Endodermal cell (in vitro differentiated cells): ENCODE data around the gene GZMH. TPM values are rescaled to one million over a fixed set of nuclear protein-coding genes. Genes with fewer than 3 reads are reported as not detected.

Experiments
- DNase-seq: peaks from one replicate; pipeline ENCODE4 v3.0.0-alpha.2; 2017
- H3K27ac ChIP-seq: 2 replicates; pipeline ENCODE4 v1.5.1; 2013; ENCODE audit warnings: mild to moderate bottlenecking, low read depth, low read length, moderate library complexity
- H3K27me3 ChIP-seq: 2 replicates; pipeline ENCODE4 v1.6.1; 2013; ENCODE audit warnings: mild to moderate bottlenecking, low read length, moderate library complexity; ENCODE audit not compliant: insufficient read depth, control insufficient read depth, poor library complexity, severe bottlenecking
- H3K36me3 ChIP-seq: 2 replicates; pipeline ENCODE4 v1.7.0; 2013; ENCODE audit warnings: mild to moderate bottlenecking, low read length, moderate library complexity; ENCODE audit not compliant: control insufficient read depth, insufficient read depth
- H3K4me1 ChIP-seq: one replicate; pipeline ENCODE4 v1.7.0; 2013; ENCODE audit warnings: low read length; ENCODE audit not compliant: control insufficient read depth, insufficient read depth
- H3K4me3 ChIP-seq: 2 replicates; pipeline ENCODE4 v1.5.1; 2013; ENCODE audit warnings: mild to moderate bottlenecking, low read length, moderate library complexity
- H3K9ac ChIP-seq: 2 replicates; pipeline ENCODE4 v1.6.1; 2013; ENCODE audit warnings: mild to moderate bottlenecking, low read length, moderate library complexity; ENCODE audit not compliant: poor library complexity, severe bottlenecking; ENCODE audit errors: extremely low read depth
- H3K9me3 ChIP-seq: 2 replicates; pipeline ENCODE4 v1.6.1; 2013; ENCODE audit warnings: mild to moderate bottlenecking, low read length, moderate library complexity; ENCODE audit not compliant: control insufficient read depth
- H3K27ac Mint-ChIP-seq: 2 replicates; pipeline ENCODE4 v1.8.0; 2020; ENCODE audit warnings: mixed read lengths
- H3K27me3 Mint-ChIP-seq: 2 replicates; pipeline ENCODE4 v1.8.0; 2021; ENCODE audit warnings: mild to moderate bottlenecking, mixed read lengths; ENCODE audit not compliant: insufficient read depth
- H3K36me3 Mint-ChIP-seq: 2 replicates; pipeline ENCODE4 v1.8.0; 2020; ENCODE audit warnings: low read depth, mixed read lengths
- H3K4me1 Mint-ChIP-seq: 2 replicates; pipeline ENCODE4 v1.8.0; 2020; ENCODE audit warnings: mixed read lengths
- H3K4me3 Mint-ChIP-seq: 2 replicates; pipeline ENCODE4 v1.8.0; 2020; ENCODE audit warnings: mild to moderate bottlenecking, moderate library complexity, mixed read lengths
- H3K9me3 Mint-ChIP-seq: 2 replicates; pipeline ENCODE4 v1.8.0; 2020; ENCODE audit warnings: mild to moderate bottlenecking, mixed read lengths
- CTCF ChIP-seq: fragments of 200-600 bp; sonication (generic); conservative IDR thresholded peaks from 2 replicates; pipeline ENCODE4 v1.5.0; 2021; ENCODE audit warnings: antibody characterized with exemption, mild to moderate bottlenecking
- WGBS, 2 experiments: methylation state at CpG; one replicate each; pipeline versions ENCODE4 v1.1.5 to v1.1.7; 2013; ENCODE audit warnings: missing lambda C conversion rate in 2 of 2, mixed read lengths in 1 of 2; ENCODE audit not compliant: insufficient coverage in 1 of 2, insufficient read length in 1 of 2; 5-methylcytosine and 5-hydroxymethylcytosine counted together
- total RNA-seq, 2 donors: library from RNA; stranded (reverse); fragmentation: NEBNext Ultra II Directional in 1 of 2; extraction: Animal tissue kit (Norgen Biotek cat#: 25700) in 1 of 2; gene quantifications; 2 replicates in 1 of 2; 3 replicates in 1 of 2; pipeline ENCODE4 v1.2.1, GENCODE V29; 2021

Gene GZMH
- total RNA-seq, 2 donors from 2014 or later = not detected

DNA sequence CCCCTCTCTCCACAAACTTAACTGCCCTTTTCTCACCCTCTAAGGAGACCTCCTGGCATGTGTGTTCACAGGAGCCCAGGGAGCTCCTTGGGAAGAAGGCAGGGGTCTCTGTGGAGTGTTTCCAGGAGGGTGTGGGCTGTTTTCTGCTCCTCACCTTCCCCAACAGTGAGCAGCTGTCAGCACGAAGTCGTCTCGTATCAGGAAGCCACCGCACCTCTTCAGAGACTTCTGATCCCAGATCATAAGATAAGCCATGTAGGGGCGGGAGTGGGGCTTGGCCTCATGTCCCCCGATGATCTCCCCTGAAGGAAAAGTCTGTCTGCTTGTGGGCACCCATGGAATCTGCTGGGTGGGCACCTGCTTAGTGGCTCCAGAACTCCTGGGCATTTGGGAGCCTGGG lies 23.3 kb upstream of the GZMH start:
- no peak overlapping the region for H3K9ac ChIP-seq
- H3K27me3 ChIP-seq = no peaks in the 10 kb centered on the region
- WGBS, 2 experiments = 68 to 73% methylated on average over 6 of the region's 6 CpGs
- Mint-ChIP-seq H3K27ac (no peak overlapping the region), H3K27me3 (no peaks in the 10 kb centered on the region), H3K36me3 (no peaks in the 10 kb centered on the region), H3K4me3 (no peak overlapping the region), H3K9me3 (no peaks in the 10 kb centered on the region), H3K4me1 (no peaks in the 10 kb centered on the region)
- DNase-seq = no peak
- no peak for TF ChIP-seq CTCF
- H3K36me3 ChIP-seq = no peaks in the 10 kb centered on the region
- no peaks in the 10 kb centered on the region for H3K4me1 ChIP-seq
- no peak overlapping the region for H3K4me3 ChIP-seq
- H3K9me3 ChIP-seq = no peaks in the 10 kb centered on the region
- H3K27ac ChIP-seq = no peak overlapping the region

GRCh38 chr14:24632336-24632735 lies 22.9 kb upstream of the GZMH start:
- Mint-ChIP-seq H3K9me3 (no peaks in the 10 kb centered on the region), H3K27me3 (no peaks in the 10 kb centered on the region), H3K36me3 (no peaks in the 10 kb centered on the region), H3K27ac (no peak overlapping the region), H3K4me1 (no peaks in the 10 kb centered on the region), H3K4me3 (no peak overlapping the region)
- no peak for TF ChIP-seq CTCF
- Histone ChIP-seq H3K4me3 (no peak overlapping the region), H3K9ac (no peak overlapping the region), H3K9me3 (no peaks in the 10 kb centered on the region), H3K27me3 (no peaks in the 10 kb centered on the region), H3K4me1 (no peaks in the 10 kb centered on the region), H3K27ac (no peak overlapping the region), H3K36me3 (no peaks in the 10 kb centered on the region)
- WGBS, 2 experiments = 85 to 100% methylated on average over 1 to 4 of the region's 4 CpGs
- DNase-seq = no peak

DNA sequence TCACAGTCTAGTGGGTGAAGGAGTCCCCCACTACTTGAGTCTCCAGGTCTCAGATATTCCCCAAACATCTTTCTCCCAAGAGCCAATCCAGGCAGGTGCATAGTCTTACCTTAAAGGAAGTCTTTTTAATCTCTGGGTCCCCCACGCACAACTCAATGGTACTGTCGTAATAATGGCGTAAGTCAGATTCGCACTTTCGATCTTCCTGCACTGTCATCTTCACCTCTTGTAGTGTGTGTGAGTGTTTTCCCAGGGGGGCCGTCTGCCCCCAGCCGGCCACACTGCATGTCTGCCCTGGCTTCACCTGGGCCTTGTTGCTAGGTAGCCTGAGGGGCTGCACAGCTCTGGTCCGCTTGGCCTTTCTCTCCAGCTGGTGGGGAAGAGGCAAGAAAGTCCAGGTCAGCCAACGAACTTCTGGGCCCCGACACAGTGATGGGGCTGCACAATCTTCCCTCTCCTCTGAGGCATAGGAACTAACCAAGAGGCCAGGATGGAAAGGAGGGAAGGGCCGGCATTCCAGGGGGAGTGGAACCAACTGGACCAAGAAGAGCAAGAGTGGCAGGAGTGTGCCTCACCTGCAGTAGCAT lies 22.4 kb upstream of the GZMH start:
- Mint-ChIP-seq H3K9me3 (no peaks in the 10 kb centered on the region), H3K27ac (no peak overlapping the region), H3K27me3 (no peaks in the 10 kb centered on the region), H3K36me3 (no peaks in the 10 kb centered on the region), H3K4me3 (no peak overlapping the region), H3K4me1 (no peaks in the 10 kb centered on the region)
- TF ChIP-seq CTCF = no peak
- Histone ChIP-seq H3K9ac (no peak overlapping the region), H3K9me3 (no peaks in the 10 kb centered on the region), H3K27me3 (no peaks in the 10 kb centered on the region), H3K27ac (no peak overlapping the region), H3K36me3 (no peaks in the 10 kb centered on the region), H3K4me1 (no peaks in the 10 kb centered on the region), H3K4me3 (no peak overlapping the region)
- no peak for DNase-seq
- 88% methylated on average over 11 of the region's 11 CpGs; no CpG with 5 or more reads in 1 of the 2 experiments for WGBS, 2 experiments
